GM13977 (cell line): ENCODE results near the gene GALNT18.

Experiments used
- DNase-seq: peaks from one replicate; pipeline ENCODE4 v3.0.0; 2012; ENCODE audit warnings: low spot score
- CTCF ChIP-seq: IDR thresholded peaks from 2 replicates; pipeline ENCODE4 v1.5.1; 2012; ENCODE audit warnings: mild to moderate bottlenecking, control low read depth; ENCODE audit not compliant: insufficient read depth; ENCODE audit errors: extremely low read depth, missing control alignments
- in situ Hi-C: fragments of 300-500 bp; cut with MboI; formaldehyde crosslinking; loops from one replicate; pipeline ENCODE4 v1.12.0; 2022; ENCODE audit warnings: low sequenced_read_pairs, low pct_unique_long_range_greater_than_20kb, mixed read lengths, inconsistent platforms; ENCODE audit not compliant: unreplicated experiment

GALNT18 gene

GRCh38 chr11:11409901-11410300, 211.9 kb downstream of the GALNT18 start:
- no peak for DNase-seq

GRCh38 chr11:11409224-11409623, 212.6 kb downstream of the GALNT18 start:
- no peak for DNase-seq
- in situ Hi-C loops, result no loop called here
- no peak for TF ChIP-seq CTCF

More at GRCh38 chr11:11409901-11410300, 211.9 kb downstream of the GALNT18 start:
- TF ChIP-seq CTCF, result no peak
- in situ Hi-C loops, result no loop called here

- no peak for TF ChIP-seq CTCF
- no peak for DNase-seq
- in situ Hi-C loops, result no loop called here
These were observed 213.2 kb downstream of the GALNT18 start for GRCh38 chr11:11408436-11409221.

- TF ChIP-seq CTCF, result no peak
- in situ Hi-C loops, result no loop called here
- no peak for DNase-seq
These were observed 214.1 kb downstream of the GALNT18 start for GRCh38 chr11:11407763-11408084.

GRCh38 chr11:11407065-11407762, 214.6 kb downstream of the GALNT18 start:
- in situ Hi-C loops, result no loop called here
- DNase-seq, result no peak
- no peak for TF ChIP-seq CTCF

GRCh38 chr11:11406652-11407051, 215.2 kb downstream of the GALNT18 start:
- in situ Hi-C loops, result no loop called here
- DNase-seq, result no peak
- TF ChIP-seq CTCF, result no peak
